Measurements from ENCODE around the gene PKP4. TPM values are rescaled to one million over a fixed set of nuclear protein-coding genes. Genes with fewer than 3 reads are reported as not detected.

The PKP4 gene
- total and polyA plus RNA-seq, 9 of the 15 experiments (the other 6 are each of a cell fraction or from before 2014, with no cell fraction given), result 24.6 to 99.1 (median 74.0) TPM

- TF ChIP-seq BRF2 (IDR thresholded peaks at IDR 0.05; ENCODE audit: borderline replicate concordance, insufficient read depth, insufficient read length) (no peak), ATF3 (IDR thresholded peaks at IDR 0.05) (peak; percentile 69), ATF3 (CRISPR knock-in tag; conservative IDR thresholded peaks at IDR 0.05) (no peak), CEBPG (CRISPR knock-in tag; IDR thresholded peaks at IDR 0.05) (no peak), CEBPG (tag; conservative IDR thresholded peaks at IDR 0.05 in 1 of 2, IDR thresholded peaks at IDR 0.05 in 1 of 2) (peak; percentile 40 to 85), CEBPB (tag; IDR thresholded peaks at IDR 0.05) (peak; percentile 49)
These were observed 31.9 kb downstream of the PKP4 start (continued) for GRCh38 chr2:158488442-158489216.
